Panc1 (cell line): ENCODE measurements around the gene MDGA2. TPM values are rescaled to one million over a fixed set of nuclear protein-coding genes. Genes with fewer than 3 reads are reported as not detected.

Source experiments
- ATAC-seq: fragments of 200-7000 bp; cut with Tn5 transposase; 2 replicates; pipeline ENCODE4 v1.9.1; 2020; ENCODE audit warnings: mild to moderate bottlenecking, moderate library complexity
- BruUV-seq: library from RNA; stranded (reverse); fragments of 400-500 nt; replicated peaks from 2 replicates; lab custom pipeline; 2021; lab: Mats Ljungman, UMichigan
- CTCF ChIA-PET: fragments of 300-600 bp; sonication (Branson Sonifier 250); formaldehyde crosslinking; loops from one replicate; lab custom pipeline; 2022; ENCODE audit warnings: antibody characterized with exemption; lab: Charles Lee
- POLR2A ChIA-PET: fragments of 300-600 bp; sonication (Branson Sonifier 250); formaldehyde crosslinking; loops from one replicate; lab custom pipeline; 2022; ENCODE audit warnings: antibody characterized with exemption; lab: Charles Lee
- DNase-seq: peaks from one replicate; pipeline ENCODE4 v3.0.0-alpha.2; 2010; ENCODE audit warnings: low read depth, low spot score
- H3K27ac ChIP-seq: 2 replicates; pipeline ENCODE4 v1.5.1; 2011; ENCODE audit warnings: mild to moderate bottlenecking, low read length, inconsistent platforms
- H3K27me3 ChIP-seq: fragments of 200-500 bp; sonication (Bioruptor generic); 2 replicates; pipeline ENCODE4 v1.6.0; 2014; ENCODE audit warnings: low read length, inconsistent platforms; ENCODE audit not compliant: control insufficient read depth, insufficient read depth
- H3K36me3 ChIP-seq: fragments of 200-500 bp; sonication (Bioruptor generic); 2 replicates; pipeline ENCODE4 v1.5.1; 2014; ENCODE audit warnings: inconsistent platforms, mild to moderate bottlenecking, low read length, moderate library complexity; ENCODE audit not compliant: control insufficient read depth, insufficient read depth
- H3K4me1 ChIP-seq: 2 replicates; pipeline ENCODE4 v1.5.1; 2011; ENCODE audit warnings: inconsistent platforms, mild to moderate bottlenecking, low read length, moderate library complexity; ENCODE audit not compliant: control insufficient read depth, insufficient read depth
- H3K4me3 ChIP-seq, 2 experiments: 2 replicates each; pipeline ENCODE4 v1.5.1; 2011 to 2012; ENCODE audit warnings: low read depth in 2 of 2, low read length in 2 of 2, mild to moderate bottlenecking in 2 of 2, inconsistent platforms in 1 of 2, moderate library complexity in 1 of 2
- H3K9me3 ChIP-seq: fragments of 200-500 bp; sonication (Bioruptor generic); 2 replicates; pipeline ENCODE4 v1.5.1; 2014; ENCODE audit warnings: low read depth, mild to moderate bottlenecking, inconsistent platforms, low read length, moderate library complexity; ENCODE audit not compliant: control insufficient read depth, insufficient read depth
- CTCF ChIP-seq: fragments of 450-650 bp; IDR thresholded peaks from 2 replicates; pipeline ENCODE4 v1.5.1; 2017; ENCODE audit warnings: mild to moderate bottlenecking
- POLR2AphosphoS5 ChIP-seq: IDR thresholded peaks from 2 replicates; pipeline ENCODE4 v1.6.1; 2012; ENCODE audit warnings: mild to moderate bottlenecking, low read depth, low read length, moderate library complexity
- REST ChIP-seq, 2 experiments: IDR thresholded peaks; 2 replicates each; pipeline ENCODE4 v1.6.1; 2011 to 2012; ENCODE audit warnings: low read depth in 2 of 2, control low read depth in 1 of 2, low read length in 1 of 2, mild to moderate bottlenecking in 1 of 2, moderate library complexity in 1 of 2; ENCODE audit not compliant: insufficient read depth in 1 of 2
- SIN3A ChIP-seq: IDR thresholded peaks from 2 replicates; pipeline ENCODE4 v1.6.1; 2012; ENCODE audit warnings: low read depth, mild to moderate bottlenecking, low read length, moderate library complexity, borderline replicate concordance; ENCODE audit not compliant: insufficient read depth
- TCF7L2 ChIP-seq: IDR thresholded peaks from 2 replicates; pipeline ENCODE4 v1.6.1; 2011; ENCODE audit warnings: mild to moderate bottlenecking, low read depth, low read length, inconsistent platforms
- in situ Hi-C: cut with HindIII; loops from 2 replicates; pipeline ENCODE4 v1.10.0; 2016; ENCODE audit warnings: low sequenced_read_pairs, low pct_unique_long_range_greater_than_20kb
- intact Hi-C: fragments of 100-400 bp; cut with micrococcal nuclease; formaldehyde crosslinking; loops from one replicate; pipeline ENCODE4 v1.10.0; 2022; ENCODE audit not compliant: unreplicated experiment
- total RNA-seq: library from RNA; stranded (reverse); gene quantifications from one replicate; pipeline ENCODE4 v1.2.1, GENCODE V29; 2021; ENCODE audit not compliant: unreplicated experiment

Gene MDGA2
- total RNA-seq, 1 experiment from 2014 or later: not detected

- Histone ChIP-seq H3K27me3 (no peaks in the 10 kb centered on the region), H3K27ac (no peak overlapping the region), H3K9me3 (no peaks in the 10 kb centered on the region), H3K36me3 (no peaks in the 10 kb centered on the region), H3K4me1 (no peaks in the 10 kb centered on the region), H3K4me3 (no peak overlapping the region)
- no TSS peak for BruUV-seq
- TF ChIP-seq TCF7L2 (no peak), POLR2AphosphoS5 (no peak), REST (IDR thresholded peaks at IDR 0.05; ENCODE audit: insufficient read depth in 1 of 2, low read depth in 2 of 2, low read length in 1 of 2) (no peak), CTCF (no peak), SIN3A (no peak)
- ChIA-PET CTCF (no interaction called here), POLR2A (no interaction called here)
- DNase-seq (no peak), ATAC-seq (no peak)
- intact Hi-C loops: no loop called here
- in situ Hi-C loops: no loop called here
Measured at GRCh38 chr14:47154276-47154797, 521.1 kb downstream of the MDGA2 start.

GRCh38 chr14:47153746-47154145 is 521.7 kb downstream of the MDGA2 start:
- Histone ChIP-seq H3K27ac (no peak overlapping the region), H3K4me1 (no peaks in the 10 kb centered on the region), H3K36me3 (no peaks in the 10 kb centered on the region), H3K9me3 (no peaks in the 10 kb centered on the region), H3K4me3 (no peak overlapping the region), H3K27me3 (no peaks in the 10 kb centered on the region)
- intact Hi-C loops: no loop called here
- in situ Hi-C loops: no loop called here
- no TSS peak for BruUV-seq
- no peak for DNase-seq
- no peak for ATAC-seq
- TF ChIP-seq REST (IDR thresholded peaks at IDR 0.05; ENCODE audit: insufficient read depth in 1 of 2, low read depth in 2 of 2, low read length in 1 of 2) (no peak), CTCF (no peak), SIN3A (no peak), TCF7L2 (no peak), POLR2AphosphoS5 (no peak)
- ChIA-PET POLR2A (no interaction called here), CTCF (no interaction called here)
